RCC 7860 (cell line): ENCODE data around the gene NPEPL1.
A peak's percentile ranks its signal among the peaks of the same experiment; 100 is the strongest.

Experiments
- DNase-seq: peaks from one replicate; pipeline ENCODE4 v3.0.0-alpha.2; 2015; ENCODE audit warnings: low spot score
- FAIRE-seq: peaks from 2 replicates; lab custom pipeline; 2012; peaks lifted over from hg19 to GRCh38; lab: Jason Lieb, UNC

Gene NPEPL1

DNA sequence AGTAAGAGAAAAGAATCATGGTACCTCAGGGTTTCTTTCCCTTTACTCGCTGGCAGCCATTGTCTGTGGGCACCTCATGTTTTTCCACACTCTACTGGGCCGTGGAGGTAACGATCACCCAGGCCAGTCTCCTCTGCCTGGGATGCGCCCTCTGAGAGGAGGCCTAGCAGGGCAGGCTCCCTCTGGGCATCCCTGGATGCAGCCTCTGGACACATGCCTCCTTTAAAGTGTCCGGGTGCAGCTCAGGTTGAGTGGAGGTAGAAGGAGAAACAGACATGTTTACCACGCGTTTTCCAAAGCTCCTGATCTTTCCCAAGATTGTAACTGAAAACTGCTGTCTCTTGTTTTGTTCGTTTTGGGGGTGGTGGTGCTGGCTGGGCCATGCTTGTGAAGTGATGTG lies 13.8 kb upstream of the NPEPL1 start:
- no peak for FAIRE-seq
- no peak for DNase-seq

DNA sequence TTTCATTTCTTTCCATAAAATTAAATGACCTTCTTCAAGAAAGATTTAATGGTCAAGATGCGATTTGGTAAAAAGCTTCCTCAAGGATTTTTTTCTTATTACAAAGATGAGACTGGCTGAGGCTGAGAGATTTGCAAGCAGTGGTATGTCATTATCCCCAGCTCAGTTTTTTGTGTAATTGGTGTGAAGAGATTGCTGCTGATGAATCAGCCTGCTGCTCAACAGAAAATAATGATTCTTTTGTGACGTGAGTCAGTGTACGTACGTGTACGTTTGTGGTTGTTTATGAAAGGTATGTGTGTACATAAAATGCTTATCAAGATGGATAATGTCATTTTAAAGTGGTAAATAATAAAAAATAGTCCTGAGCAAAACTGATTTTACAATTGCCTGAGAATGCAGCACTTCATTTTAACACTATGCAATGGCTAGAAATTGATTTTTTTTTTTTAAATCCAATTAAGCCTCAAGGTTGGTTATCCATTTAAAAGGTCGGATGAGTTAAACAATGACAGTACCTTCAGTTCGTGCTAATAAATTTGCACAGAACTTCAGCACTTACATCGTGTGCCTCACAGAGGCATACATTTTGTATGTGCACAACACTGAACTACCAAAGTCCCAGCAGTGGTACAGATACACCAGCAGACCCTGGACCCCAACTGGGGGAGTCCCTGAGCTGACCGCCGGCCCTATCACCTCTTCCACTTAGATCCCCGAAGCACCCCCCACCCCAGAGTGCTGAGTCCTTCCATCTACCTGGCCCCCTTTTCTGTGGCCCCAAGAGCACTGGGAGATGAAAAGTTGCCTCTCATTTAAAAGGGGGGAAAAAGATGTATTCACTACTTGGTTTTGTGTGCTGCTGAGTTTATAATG lies 9.7 kb upstream of the NPEPL1 start:
- FAIRE-seq = peak; percentile 54
- DNase-seq = no peak

DNA sequence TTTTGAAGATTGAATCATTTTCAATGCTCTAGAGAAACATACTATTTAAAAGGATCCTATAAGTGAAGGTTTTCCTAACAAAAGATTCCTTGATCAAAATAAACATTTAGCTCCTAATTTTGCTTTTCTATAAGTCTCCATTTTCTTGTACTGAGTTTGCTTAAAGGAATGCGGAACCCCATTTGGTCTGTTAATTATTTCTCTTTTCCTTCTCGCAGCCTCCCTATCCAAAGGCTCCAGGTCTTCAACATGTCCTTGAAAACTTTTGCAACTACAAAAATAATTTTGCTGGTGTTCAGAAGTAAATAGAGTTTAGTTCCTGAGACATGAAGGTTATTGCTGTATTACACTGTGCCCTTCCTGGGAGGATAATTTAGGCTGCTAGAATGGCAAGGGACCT lies 8.3 kb upstream of the NPEPL1 start:
- peak; percentile 26 for DNase-seq
- FAIRE-seq = peak; percentile 23

DNA sequence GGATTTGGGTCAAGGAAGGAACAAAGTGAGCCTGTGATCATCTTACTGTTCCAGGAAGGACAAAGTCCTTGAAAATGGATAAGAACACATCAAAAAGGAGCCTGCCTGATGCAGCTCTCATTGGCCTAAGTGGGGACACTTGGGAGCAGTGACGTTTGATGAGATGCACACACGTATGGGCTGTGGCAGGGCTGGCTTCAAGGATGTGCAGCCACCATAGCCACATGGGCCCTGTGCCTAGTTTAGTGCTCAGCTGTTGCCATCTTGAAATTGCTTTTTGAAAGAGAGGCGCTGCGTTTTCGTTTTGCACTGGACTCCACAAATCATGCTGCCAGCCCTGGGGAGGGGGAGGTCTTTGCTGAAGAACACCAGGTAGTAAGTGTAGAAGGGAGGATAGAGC lies 6.6 kb upstream of the NPEPL1 start:
- no peak for FAIRE-seq
- no peak for DNase-seq

DNA sequence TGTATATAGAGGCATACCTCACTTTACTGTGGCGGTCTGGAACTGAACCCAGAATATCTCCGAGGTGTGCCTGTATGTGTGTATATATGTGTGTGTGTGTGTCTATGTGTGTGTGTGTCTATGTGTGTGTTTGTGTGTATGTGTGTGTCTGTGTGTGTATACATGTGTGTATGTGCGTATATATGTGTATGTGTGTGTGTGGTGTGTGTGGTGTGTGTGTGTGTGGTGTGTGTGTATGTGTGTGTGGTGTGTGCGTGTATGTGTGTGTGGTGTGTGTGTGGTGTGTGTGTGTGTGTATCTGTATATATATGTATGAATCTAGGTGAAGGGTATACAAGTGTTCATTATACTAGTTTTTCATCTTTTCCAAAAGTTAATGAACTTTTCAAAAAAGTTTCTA lies 4.2 kb upstream of the NPEPL1 start:
- no peak for DNase-seq
- FAIRE-seq = no peak

DNA sequence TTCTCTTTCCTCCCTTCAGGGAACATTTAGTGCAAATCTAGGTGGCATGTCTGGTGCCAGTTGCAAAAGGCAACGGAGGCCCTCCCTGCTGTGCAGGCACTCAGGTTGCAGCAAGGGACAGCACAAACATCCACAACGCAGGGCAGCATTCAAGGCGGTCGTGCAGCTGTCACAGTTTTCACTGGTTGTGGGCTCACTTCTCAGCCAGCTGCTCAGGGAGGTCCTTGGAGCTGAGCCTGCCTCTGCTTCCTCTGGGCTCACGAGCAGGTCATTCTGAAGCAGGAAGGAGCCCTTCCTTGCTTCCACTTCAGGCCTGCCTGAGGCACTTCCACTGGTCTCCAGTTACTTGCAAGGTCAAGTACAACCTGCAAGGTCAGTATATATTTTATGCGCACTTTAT lies 3.8 kb upstream of the NPEPL1 start:
- no peak for DNase-seq
- FAIRE-seq = no peak

DNA sequence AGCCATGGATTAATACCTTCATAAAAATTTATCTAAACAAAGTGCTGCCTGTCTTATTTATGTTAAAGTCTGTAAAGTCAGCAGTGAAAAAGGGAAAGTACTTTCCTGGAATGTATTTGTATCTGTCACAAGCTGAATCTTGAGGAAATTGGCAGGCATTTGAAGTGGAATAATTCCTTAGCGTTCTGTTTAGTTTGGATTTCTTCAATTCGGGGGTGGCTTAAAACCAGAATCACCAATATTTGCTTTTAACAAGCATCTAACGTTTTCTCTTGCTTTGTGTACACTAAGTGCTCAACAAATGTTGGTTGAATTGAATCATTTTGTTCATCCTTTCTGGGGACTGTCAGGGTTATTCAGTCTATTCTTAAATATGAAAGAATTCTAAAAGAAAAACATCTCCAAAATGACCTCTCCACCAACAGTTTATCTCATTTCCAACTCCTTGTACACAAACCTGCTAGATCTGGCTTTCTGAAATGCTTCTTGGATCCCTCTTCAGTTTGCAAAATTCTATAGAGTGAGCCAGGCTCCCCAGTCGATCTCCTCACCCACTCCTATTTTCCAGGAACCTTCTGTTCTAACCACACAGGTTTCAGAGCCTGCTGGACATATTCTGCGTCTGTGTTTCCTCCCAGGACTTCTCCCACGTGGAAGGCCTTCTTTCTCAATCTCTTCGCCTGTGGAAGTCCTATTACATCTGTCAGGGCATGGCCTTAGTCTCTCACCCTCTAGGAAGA lies 2.0 kb upstream of the NPEPL1 start:
- FAIRE-seq = no peak
- DNase-seq = no peak

DNA sequence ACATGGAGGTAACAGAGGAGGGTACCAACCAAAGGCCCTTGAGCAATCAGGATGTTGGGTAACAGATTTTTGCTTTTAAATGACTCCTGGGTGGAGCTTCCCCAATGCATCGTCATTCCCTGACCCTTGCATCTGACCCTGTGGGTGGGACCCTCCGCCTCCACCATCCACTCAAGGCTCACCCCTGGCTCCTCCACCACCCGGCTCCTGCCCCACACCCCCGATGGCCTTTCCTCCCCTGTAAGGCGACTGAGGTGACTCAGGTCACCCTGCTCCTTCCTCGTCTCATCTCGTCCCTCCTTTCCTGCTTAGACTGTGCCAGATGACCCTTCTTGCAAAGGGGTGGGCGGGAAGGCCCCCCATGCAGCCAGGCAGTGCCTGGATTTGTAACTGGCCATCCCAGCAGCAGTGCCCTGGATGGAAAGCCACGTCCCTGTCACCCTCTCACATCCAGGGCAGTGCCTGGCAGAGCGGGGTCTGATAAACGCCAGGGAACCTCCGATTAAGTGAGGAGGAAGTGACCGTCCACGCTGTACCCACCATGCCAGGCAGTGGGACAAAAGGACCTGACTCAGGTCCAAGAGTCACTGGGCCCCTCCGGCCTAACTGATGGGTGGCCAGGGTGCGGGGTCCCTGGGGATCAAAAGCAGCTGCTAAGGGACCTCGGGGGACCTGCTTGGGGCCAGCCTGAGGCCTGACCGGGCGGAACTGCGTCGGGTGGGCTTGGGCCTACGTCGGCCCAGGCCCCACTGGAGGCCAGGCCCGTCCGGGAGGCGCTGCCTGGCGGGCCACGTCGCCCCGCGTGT lies 624 bp upstream of the NPEPL1 start:
- FAIRE-seq (no peak), DNase-seq (no peak)

DNA sequence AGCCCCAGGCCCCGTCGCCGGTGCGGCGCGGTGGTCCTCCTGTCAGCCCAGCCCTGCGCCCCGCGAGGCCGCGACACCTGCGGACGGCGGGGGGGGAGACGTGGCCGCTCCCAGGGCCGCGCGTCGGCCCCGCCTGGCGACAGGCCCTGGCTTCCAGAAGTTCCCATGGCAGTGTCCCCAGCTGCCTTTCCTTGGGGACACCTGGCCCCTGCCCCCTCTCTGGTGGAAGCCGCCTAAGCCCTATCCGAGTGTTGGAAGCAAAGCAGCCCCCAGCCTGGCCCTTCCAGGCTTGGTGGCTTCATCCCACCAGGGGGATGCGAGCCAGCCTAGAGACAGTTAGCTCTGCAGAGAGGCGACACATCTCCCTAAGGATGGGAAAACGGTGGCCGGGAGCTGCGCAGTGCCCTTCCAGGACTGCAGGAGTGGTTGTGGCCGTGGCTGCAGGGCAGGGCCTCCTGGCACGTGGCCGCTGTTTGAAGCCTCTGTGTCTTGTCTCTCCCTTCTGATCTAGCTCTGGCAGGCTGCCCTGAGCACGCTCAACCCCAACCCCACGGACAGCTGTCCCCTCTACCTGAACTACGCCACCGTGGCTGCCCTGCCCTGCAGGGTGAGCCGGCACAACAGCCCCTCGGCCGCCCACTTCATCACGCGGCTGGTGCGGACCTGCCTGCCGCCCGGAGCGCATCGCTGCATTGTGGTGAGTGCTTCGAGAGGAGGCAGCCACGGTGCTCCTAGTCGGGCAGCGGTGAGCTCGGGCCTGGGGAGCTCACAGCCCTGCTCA lies 816 bp downstream of the NPEPL1 start:
- DNase-seq (no peak), FAIRE-seq (no peak)

DNA sequence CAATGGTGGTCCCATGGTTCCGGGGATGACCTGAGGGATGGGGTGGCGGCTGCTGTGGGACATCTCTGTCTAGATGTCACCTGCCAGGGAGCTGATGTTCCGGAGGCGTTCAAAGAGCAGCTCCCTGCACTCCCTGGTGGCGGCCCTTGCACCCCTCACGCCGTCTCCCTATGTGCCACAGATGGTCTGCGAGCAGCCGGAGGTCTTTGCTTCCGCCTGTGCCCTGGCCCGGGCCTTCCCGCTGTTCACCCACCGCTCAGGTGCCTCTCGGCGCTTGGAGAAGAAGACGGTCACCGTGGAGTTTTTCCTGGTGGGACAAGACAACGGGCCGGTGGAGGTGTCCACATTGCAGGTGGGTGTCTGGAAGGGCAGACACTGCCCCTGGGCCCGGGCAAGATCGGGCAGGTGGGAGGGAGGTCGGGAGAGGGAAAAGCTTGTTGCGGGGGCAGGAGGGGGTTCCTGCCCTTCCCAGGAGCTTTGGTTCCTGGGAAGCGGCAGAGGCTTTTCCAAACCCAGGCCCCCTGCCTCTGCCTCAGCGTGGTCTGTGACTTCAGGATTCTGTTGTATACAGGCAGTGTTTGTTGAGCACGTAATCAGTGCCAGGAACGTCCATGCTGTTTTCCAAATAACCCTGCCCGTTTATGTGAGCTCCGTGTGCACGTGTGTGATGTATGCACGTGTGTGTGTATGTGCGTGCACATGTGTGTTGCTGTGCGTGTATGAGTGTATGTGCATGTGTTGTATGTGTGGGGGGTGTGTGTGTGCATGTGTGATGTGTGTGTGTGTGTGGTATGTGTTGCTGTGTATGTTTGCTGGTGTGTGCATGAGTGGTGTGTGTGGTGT lies 1.9 kb downstream of the NPEPL1 start:
- DNase-seq (no peak), FAIRE-seq (no peak)

DNA sequence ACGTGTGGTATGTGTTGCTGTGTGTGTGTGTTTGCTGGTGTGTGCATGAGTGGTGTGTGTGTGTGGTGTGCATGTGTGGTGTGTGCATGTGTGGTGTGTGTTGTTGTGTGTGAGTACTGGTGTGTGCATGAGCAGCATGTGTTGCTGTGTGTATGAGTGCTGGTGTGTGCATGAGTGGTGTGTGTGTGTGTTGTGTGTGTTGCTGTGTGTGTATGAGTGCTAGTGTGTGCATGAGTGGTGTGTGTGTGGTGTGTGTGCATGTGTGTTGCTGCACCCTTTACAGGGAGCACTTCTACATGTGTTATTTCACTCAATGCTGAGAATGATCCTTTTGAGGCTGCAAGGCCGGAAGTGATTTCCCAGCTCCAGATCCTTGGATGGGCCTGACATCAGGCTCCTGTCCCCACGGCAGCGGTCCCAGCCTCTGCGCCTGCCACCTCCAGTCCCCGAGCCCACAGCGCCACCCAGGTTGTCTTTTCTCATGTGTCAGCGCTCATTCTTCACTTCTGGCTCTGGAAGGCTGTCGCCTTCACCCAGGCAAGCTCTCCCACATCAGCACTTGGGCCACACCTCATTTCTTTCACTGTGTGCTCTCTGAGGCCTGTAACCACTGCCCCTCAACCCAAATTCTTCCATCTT lies 2.6 kb downstream of the NPEPL1 start:
- DNase-seq = no peak
- FAIRE-seq = no peak

DNA sequence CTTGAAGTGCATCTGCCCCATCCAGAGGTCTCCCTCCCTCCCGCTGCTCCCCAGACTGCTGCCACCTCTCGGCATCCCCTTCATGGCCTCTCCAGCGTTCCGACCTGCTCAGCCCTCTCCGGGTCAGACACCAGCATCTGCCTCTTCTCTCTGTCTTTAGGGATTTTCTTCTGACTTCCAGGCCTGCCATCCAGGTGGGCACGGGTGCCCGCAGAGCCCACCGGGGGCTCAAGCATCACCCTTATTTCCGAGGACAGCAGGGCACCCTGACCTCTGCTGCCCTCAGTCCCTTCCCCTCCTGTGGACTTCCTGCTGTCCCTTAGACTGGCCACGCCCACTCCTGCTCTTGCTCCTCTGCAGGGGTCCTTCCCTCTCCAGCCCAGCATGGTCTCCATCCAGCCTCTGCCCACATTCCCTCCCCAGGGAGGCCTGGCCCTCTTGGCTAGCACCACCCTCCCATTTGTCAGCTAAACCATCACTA lies 3.3 kb downstream of the NPEPL1 start:
- no peak for DNase-seq
- FAIRE-seq = no peak

DNA sequence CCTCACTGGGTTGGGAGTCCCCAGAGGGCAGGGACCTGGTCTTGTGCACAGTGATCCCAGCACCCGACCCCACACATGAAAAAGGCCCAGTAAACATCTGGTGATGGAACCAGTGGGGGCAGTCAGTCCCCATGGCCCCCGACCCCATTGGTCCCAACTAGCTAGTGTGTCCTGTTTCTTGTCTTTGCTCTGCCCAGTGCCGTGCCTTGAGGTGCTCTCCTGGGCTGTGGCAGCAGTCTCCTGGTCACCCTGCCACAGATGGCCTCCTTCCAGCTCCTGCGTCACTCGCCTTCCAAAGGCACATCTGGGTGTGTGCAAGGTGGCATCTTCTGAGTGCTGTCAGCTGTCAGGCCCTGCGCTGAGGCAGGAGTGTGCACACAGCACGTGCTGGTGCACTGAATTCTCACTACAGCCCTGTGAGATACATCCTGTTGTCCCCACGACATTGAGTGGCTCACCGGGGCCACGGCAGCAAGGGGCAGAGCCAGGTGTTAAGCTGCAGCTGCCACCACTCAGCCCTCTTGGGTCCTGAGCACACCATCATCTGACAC lies 3.9 kb downstream of the NPEPL1 start:
- DNase-seq = no peak
- FAIRE-seq = no peak

DNA sequence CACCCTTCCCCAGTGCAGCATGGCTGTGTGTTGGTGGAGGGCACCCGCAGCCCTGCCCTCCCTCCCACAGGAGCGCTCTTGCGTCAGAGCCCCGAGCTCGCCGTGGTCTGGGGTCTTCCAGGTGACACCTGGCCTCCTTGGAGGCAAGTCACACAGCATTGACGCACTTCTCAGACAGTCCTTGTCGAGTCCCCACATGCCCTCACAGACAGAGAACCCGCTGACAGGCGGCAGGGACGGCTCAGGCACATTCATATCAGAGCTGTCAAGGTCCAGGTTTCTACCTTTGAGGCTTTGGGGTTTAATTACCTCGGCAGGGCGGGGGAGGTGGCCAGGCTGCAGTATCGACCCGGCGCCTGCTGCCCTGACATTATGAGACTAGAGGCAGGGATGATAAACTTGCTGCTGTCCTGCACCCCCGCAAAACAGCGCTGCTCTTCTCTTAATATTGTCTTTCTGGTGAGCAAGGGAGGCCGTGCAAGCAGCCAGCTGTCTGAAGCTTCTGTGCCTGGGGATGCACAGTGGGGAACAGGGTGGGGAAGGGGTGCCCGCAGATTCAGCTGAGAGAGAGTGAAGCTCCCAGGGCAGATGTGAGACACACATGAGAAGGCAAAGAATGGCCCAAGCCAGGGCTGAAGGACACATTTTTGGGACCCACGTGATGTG lies 4.7 kb downstream of the NPEPL1 start:
- DNase-seq (no peak), FAIRE-seq (no peak)

DNA sequence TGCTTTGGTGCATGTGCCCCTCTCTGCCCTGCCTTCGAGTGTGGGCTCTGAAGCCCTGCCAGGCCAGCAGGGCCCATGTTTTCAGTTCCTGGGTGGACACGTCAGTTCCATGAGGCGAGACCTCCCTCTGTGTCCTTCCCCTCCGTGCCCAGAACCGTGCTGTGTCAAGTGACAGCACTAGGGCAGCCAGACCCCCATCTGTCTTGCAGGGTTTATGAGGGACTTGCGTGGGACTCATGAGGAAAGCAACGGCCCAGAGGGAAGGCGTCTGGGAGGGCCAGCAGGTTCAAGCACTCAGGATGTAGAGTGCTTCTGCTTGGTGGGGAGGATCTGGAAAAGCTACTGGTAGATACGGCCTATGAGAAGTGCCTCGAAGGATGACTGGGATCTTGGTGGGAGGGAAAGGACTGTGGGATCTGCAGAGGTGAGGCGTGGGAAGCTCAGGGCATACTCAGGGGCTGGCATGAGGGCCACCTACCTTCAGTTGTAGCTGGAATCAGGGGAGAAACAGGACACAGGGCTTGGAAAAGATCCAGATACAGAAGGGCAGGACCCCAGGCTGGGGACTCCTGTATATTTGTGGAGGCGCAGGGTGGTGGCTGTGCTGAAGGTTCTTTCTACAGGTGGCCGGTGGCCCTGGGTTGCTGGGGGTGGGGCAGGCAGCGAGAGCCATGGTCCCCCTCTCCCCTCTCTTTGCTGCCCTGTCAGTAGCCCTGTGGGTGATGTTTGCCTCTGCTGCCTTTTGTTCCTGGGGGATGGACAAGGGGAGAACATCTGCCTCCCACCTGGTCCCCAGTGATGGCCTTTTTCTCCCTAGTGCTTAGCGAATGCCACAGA lies 5.5 kb downstream of the NPEPL1 start:
- DNase-seq = no peak
- no peak for FAIRE-seq

DNA sequence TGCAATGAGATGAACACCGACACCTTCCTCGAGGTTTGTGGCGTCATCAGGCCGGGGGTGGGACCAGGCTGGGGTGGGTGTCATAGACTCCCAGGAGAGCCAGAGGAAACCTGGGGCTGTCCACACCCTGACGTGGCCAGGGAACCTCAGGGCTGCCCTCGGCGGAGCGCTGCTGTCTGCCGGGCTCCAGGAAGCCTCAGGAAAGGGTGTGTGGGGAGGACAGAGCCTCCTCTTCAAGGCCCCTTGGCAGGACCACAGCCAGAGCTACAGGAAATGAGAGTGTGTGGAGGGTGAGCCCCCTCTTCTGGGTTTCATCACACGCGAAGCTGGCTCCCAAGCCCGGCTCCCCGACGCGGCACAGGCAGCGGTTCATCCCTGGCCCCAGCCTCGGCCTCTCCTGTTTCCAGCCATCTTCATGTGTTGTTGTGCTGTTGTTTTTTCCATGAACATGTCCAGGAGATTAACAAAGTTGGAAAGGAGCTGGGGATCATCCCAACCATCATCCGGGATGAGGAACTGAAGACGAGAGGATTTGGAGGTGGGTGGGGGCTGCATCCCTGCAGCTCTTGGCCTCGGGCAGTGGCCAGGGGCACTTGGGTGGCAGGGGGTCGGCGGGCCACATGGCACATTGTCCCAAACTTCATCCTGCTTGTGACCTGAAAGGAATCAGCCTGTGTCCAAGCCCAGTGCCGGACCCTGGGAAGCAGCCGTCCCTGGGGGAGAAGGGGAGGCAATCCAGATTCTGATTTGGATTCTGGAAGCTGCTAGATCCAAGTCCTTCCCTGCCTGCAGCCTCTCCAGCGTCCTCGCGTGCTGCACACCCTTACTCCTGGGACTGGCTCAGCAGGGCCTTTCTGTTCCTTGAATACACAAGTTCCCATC lies 6.4 kb downstream of the NPEPL1 start:
- no peak for DNase-seq
- FAIRE-seq = no peak
